Frontal cortex (tissue), 4 donors: ENCODE measurements around the gene ESRRA. TPM values are rescaled to one million over a fixed set of nuclear protein-coding genes. Genes with fewer than 3 reads are reported as not detected.

Experiments used
- DNase-seq, 2 donors: peaks; one replicate each; pipeline ENCODE4 v3.0.0; 2012; ENCODE audit warnings: low spot score in 2 of 2
- FAIRE-seq: peaks from 2 replicates; lab custom pipeline; 2012; peaks lifted over from hg19 to GRCh38; lab: Jason Lieb, UNC
- total RNA-seq: library from RNA; depleted of rRNA; stranded (reverse); fragments of >200 nt; gene quantifications from one replicate; pipeline ENCODE4 v1.2.3, GENCODE V29; 2014
- donor health status: control.
- donor health status: control.
- donor health status: control.

ESRRA gene
- total RNA-seq, 1 donor from 2014 or later = 12.6 TPM

DNA sequence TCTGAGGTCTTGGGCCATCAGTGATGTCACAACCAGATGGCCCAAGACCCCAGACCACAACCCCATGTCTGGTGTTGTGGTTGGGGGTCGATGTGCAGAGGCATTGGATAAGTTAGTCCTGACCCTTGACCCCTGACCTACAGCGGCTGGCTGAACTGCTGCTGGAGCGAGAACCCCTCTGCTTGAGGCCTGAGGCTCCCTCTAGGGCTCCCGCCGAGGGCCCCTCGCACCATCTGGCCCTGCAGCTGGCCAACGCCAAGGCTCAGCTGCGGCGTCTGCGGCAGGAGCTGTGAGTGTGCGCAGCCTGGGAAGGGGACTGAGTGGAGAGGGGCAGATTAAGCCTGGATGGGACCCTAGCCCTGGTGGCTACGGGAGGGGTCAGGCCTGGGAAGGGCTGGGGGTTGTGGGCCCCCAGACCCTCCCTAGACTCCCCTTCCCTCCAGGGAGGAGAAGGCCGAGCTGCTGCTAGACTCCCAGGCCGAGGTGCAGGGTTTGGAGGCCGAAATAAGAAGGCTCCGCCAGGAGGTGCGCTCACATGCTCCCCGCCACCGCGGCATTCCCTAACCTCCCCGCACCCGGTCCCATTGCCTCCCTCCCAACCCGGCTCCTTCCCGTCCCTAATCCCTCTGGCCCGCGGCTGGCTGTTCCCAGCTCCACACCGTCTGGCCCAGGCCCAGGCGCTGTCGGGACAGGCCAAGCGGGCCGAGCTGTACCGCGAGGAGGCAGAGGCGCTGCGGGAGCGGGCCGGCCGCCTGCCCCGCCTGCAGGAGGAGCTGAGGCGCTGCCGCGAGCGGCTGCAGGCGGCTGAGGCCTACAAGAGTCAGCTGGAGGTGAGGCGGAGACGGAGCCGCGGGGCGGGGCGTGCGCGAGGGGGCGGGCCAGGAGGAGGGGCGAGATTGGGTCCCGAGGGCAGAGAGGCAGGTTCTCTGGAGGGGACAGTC is 36.8 kb downstream of the ESRRA start:
- FAIRE-seq (no peak), DNase-seq (peak; percentile 76 to 87)

DNA sequence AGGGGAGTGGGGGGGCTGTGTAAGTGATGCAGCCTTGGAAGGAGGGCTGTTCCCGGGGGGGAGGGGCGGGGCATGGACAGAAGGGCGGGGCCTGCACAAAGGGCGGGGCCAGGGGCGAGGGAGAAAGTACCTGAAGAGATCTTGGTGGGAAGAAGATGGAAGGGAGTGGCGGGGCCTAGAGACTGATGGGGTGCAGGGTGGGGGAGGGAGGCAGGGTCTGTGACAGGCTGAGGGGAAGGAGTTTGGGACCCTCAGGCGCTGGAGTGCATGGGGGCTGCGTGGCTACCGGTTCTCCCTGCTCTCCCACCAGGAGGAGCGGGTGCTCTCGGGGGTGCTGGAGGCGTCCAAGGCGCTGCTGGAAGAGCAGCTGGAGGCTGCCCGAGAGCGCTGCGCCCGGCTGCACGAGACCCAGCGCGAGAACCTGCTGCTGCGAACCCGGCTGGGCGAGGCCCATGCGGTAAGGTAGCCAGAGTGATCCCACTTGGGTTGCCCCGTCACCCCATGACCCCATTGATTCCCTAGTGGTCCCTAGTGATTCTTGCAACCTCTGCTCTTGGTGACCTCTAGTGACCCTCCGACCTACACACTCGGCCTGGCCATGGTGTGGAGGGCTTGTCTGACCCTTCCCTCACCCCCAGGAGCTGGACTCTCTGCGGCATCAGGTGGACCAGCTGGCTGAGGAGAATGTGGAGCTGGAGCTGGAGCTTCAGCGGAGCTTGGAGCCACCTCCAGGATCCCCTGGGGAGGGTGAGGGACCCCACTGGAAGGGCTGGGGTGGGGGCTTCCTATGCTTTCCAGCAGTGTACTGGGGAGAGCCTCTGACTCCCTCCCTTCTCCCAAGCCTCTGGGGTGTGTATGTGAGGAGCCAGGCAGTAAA is 37.8 kb downstream of the ESRRA start:
- DNase-seq = no peak
- FAIRE-seq = no peak

GRCh38 chr11:64343767-64344559 is 38.6 kb downstream of the ESRRA start:
- DNase-seq (no peak), FAIRE-seq (no peak)

GRCh38 chr11:64344787-64345186 is 39.5 kb downstream of the ESRRA start:
- no peak for FAIRE-seq

DNA sequence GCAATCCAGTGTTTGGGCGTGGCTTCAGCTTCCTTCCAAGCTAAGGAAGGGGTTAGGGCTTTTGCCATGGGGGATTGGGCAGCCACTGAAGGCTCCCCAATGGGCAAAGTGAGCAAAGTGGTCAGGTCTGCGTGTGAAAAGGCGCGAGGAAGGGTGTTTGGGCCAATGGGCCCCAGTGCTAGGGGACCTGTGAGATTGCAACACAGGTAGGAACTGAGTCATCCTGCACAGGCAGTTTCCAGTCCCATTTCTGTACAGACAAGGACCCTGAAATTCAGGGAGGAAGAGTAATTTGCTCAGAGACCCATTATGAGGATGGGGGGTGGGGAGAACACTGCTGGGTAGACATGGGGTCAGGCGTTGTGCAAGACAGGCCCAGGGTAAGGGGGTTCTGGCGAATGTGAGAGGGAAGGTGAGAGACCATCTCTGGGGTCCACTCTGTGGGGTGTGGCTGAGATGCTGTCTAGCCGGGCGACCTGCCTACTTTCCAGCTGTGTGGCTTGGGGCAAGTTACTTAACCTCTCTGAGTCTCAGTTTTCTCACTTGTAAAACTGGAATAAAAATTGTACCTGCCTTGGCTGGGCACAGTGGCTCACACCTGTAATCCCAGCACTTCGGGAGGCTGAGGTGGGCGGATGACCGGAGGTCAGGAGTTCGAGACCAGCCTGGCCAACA is 42.0 kb downstream of the ESRRA start:
- FAIRE-seq = no peak

More at GRCh38 chr11:64344787-64345186, 39.5 kb downstream of the ESRRA start:
- DNase-seq = no peak

GRCh38 chr11:64348383-64349024 is 43.2 kb downstream of the ESRRA start:
- FAIRE-seq = no peak
- DNase-seq = peak in 1 of 2 donors; percentile 33

More for the DNA sequence above, 42.0 kb downstream of the ESRRA start:
- DNase-seq = no peak

GRCh38 chr11:64349025-64349387 is 43.7 kb downstream of the ESRRA start:
- FAIRE-seq (no peak), DNase-seq (no peak)

GRCh38 chr11:64349404-64349803 is 44.1 kb downstream of the ESRRA start:
- FAIRE-seq (no peak), DNase-seq (no peak)

DNA sequence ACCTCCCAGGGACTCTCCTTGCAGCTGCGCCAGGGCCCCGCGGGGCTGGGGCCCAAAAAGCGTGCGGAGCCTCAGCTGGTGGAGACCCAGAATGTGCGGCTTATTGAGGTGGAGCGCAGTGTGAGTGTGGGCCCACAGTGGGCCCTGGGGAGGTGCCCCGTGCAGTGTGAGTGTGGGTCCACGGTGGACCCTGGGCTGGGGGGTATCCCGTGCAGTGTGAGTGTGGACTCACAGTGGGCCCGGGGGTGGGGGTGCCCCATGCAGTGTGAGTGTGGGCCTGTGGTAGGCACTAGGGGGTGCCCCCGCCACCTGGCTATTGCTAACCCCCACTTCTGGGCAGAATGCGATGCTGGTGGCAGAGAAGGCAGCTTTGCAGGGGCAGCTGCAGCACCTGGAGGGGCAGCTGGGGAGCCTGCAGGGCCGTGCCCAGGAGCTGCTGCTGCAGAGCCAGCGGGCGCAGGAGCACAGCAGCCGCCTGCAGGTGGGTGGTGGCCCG is 45.9 kb downstream of the ESRRA start:
- FAIRE-seq = no peak
- no peak for DNase-seq

- FAIRE-seq (no peak), DNase-seq (no peak)
These were observed 47.0 kb downstream of the ESRRA start for GRCh38 chr11:64352099-64352994.

- FAIRE-seq (no peak), DNase-seq (no peak)
These were observed 47.8 kb downstream of the ESRRA start for GRCh38 chr11:64352995-64353714.

DNA sequence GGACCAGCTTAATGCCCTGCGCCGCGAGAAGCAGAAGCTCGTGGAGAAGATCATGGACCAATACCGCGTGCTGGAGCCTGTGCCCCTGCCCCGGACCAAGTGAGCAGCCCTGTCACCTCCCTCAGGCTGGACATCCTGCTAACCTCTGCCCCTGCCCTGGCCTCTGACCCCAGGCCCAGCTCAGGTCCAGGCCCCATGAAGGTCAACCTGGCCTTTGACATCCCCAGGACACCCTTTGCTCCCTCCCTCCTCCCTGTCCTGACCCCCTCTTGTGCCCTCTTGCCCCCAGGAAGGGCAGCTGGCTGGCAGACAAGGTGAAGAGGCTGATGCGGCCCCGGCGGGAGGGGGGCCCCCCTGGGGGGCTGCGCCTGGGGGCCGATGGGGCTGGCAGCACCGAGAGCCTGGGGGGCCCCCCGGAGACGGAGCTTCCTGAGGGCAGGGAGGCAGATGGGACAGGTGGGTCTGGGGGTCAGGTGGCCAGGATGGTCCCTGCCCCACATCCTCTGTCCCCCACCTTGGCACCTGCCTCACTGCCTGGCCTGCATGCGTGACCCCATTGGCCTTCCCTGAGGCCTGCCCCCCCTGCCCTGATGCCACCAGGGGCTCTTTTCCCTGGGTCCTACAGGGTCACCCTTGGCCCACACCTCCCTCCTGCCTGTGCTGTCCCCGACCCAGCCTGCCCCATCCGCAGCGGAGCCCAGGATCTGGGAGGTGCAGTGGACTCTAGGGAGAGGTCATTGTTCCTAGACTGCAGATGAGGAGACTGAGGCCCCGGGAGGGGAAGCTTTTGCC is 48.6 kb downstream of the ESRRA start:
- DNase-seq (no peak), FAIRE-seq (no peak)

GRCh38 chr11:64355078-64355940 is 50.0 kb downstream of the ESRRA start:
- DNase-seq = peak; percentile 86 to 94
- FAIRE-seq = no peak

GRCh38 chr11:64356498-64357411 is 51.4 kb downstream of the ESRRA start:
- no peak for FAIRE-seq
- DNase-seq = no peak
